Measurements from ENCODE around the gene LRP2BP.

Gene LRP2BP

GRCh38 chr4:185361872-185362271 is 33.9 kb downstream of the LRP2BP start:
- FAIRE-seq: no peak
- DNase-seq (ENCODE audit: insufficient read length, low spot score): no peak
- no peak for TF ChIP-seq CTCF (IDR thresholded peaks at IDR 0.05; ENCODE audit: insufficient read depth, missing control alignments)

- FAIRE-seq (no peak), DNase-seq (ENCODE audit: insufficient read length, low spot score) (no peak)
- no peak for TF ChIP-seq CTCF (IDR thresholded peaks at IDR 0.05; ENCODE audit: insufficient read depth, missing control alignments)
Observed at GRCh38 chr4:185359767-185360446, 35.8 kb downstream of the LRP2BP start.

GRCh38 chr4:185358959-185359358 is 36.8 kb downstream of the LRP2BP start:
- DNase-seq (ENCODE audit: insufficient read length, low spot score): no peak
- no peak for TF ChIP-seq CTCF (IDR thresholded peaks at IDR 0.05; ENCODE audit: insufficient read depth, missing control alignments)
- FAIRE-seq: no peak

- no peak for TF ChIP-seq CTCF (IDR thresholded peaks at IDR 0.05; ENCODE audit: insufficient read depth, missing control alignments)
- FAIRE-seq (no peak), DNase-seq (ENCODE audit: insufficient read length, low spot score) (no peak)
Observed at GRCh38 chr4:185358514-185358913, 37.2 kb downstream of the LRP2BP start.

GRCh38 chr4:185357733-185358440 is 37.8 kb downstream of the LRP2BP start:
- DNase-seq (ENCODE audit: insufficient read length, low spot score): no peak
- no peak for FAIRE-seq

GRCh38 chr4:185357211-185357610 is 38.5 kb downstream of the LRP2BP start:
- no peak for DNase-seq (ENCODE audit: insufficient read length, low spot score)
- no peak for FAIRE-seq
- no peak for TF ChIP-seq CTCF (IDR thresholded peaks at IDR 0.05; ENCODE audit: insufficient read depth, missing control alignments)

More at GRCh38 chr4:185357733-185358440, 37.8 kb downstream of the LRP2BP start:
- no peak for TF ChIP-seq CTCF (IDR thresholded peaks at IDR 0.05; ENCODE audit: insufficient read depth, missing control alignments)

GRCh38 chr4:185352741-185353140 is 43.0 kb downstream of the LRP2BP start:
- FAIRE-seq: no peak
- TF ChIP-seq CTCF (IDR thresholded peaks at IDR 0.05; ENCODE audit: insufficient read depth, missing control alignments): no peak
- DNase-seq (ENCODE audit: insufficient read length, low spot score): no peak

All from D721Med (cell line).